Skeletal muscle satellite cell (primary cell): ENCODE data around the gene CDC40. TPM values are rescaled to one million over a fixed set of nuclear protein-coding genes. Genes with fewer than 3 reads are reported as not detected.

Experiments
- H3K27me3 ChIP-seq: 2 replicates; pipeline ENCODE4 v1.7.0; 2013; ENCODE audit warnings: low read length; ENCODE audit not compliant: control insufficient read depth, insufficient read depth
- H3K36me3 ChIP-seq: 2 replicates; pipeline ENCODE4 v1.7.0; 2013; ENCODE audit warnings: mild to moderate bottlenecking, control low read depth, low read length; ENCODE audit not compliant: insufficient read depth
- H3K4me1 ChIP-seq: 2 replicates; pipeline ENCODE4 v1.7.0; 2013; ENCODE audit warnings: low read length; ENCODE audit not compliant: control insufficient read depth, insufficient read depth
- H3K4me2 ChIP-seq: 2 replicates; pipeline ENCODE4 v1.7.0; 2013; ENCODE audit warnings: mild to moderate bottlenecking, low read length
- H3K4me3 ChIP-seq: 2 replicates; pipeline ENCODE4 v1.7.0; 2013; ENCODE audit warnings: low read length
- H3K9ac ChIP-seq: 2 replicates; pipeline ENCODE4 v1.7.0; 2013; ENCODE audit warnings: mild to moderate bottlenecking, low read depth, low read length, moderate library complexity
- H3K9me3 ChIP-seq: replicated peaks from 2 replicates; pipeline ENCODE4 v1.7.0; 2013; ENCODE audit warnings: mild to moderate bottlenecking, control low read depth, low read length
- total RNA-seq: library from RNA; depleted of rRNA; stranded (reverse); fragments of >200 nt; gene quantifications from 2 replicates; pipeline ENCODE4 v1.2.3, GENCODE V29; 2012; rRNA removed

The CDC40 gene
- 14.6 and 17.0 TPM in 2 replicates for total RNA-seq

- Histone ChIP-seq H3K27me3 (no peaks in the 10 kb centered on the region), H3K9me3 (no peaks in the 10 kb centered on the region), H3K9ac (peak within 1 kb of the TSS; percentile 96), H3K36me3 (peaks cover 5% of the 10 kb centered on the region), H3K4me2 (peak within 1 kb of the TSS; percentile 91), H3K4me1 (peaks cover 24% of the 10 kb centered on the region), H3K4me3 (peak within 1 kb of the TSS; percentile 93)
These were observed at the start of gene CDC40 for GRCh38 chr6:110180228-110181008. Gene CDC40 (plus strand): TSS chr6:110180427. CDS start chr6:110180445, 18 bp downstream.

GRCh38 chr6:110137924-110138887 lies 42.0 kb upstream of the CDC40 start:
- Histone ChIP-seq H3K27me3 (no peaks in the 10 kb centered on the region), H3K36me3 (no peaks in the 10 kb centered on the region), H3K4me2 (no peak overlapping the region), H3K4me3 (no peak overlapping the region), H3K9ac (no peak overlapping the region), H3K4me1 (no peaks in the 10 kb centered on the region), H3K9me3 (no peaks in the 10 kb centered on the region)

GRCh38 chr6:110139052-110139451 lies 41.2 kb upstream of the CDC40 start:
- H3K36me3 ChIP-seq = no peaks in the 10 kb centered on the region
- no peaks in the 10 kb centered on the region for H3K9me3 ChIP-seq
- no peaks in the 10 kb centered on the region for H3K4me1 ChIP-seq
- H3K4me2 ChIP-seq = no peak overlapping the region
- no peak overlapping the region for H3K9ac ChIP-seq
- H3K4me3 ChIP-seq = no peak overlapping the region
- no peaks in the 10 kb centered on the region for H3K27me3 ChIP-seq

GRCh38 chr6:110140650-110141049 lies 39.6 kb upstream of the CDC40 start:
- no peaks in the 10 kb centered on the region for H3K36me3 ChIP-seq
- H3K4me1 ChIP-seq = no peaks in the 10 kb centered on the region
- H3K4me2 ChIP-seq = no peak overlapping the region
- no peaks in the 10 kb centered on the region for H3K9me3 ChIP-seq
- H3K27me3 ChIP-seq = no peaks in the 10 kb centered on the region
- no peak overlapping the region for H3K9ac ChIP-seq
- H3K4me3 ChIP-seq = no peak overlapping the region

GRCh38 chr6:110147870-110148269 lies 32.4 kb upstream of the CDC40 start:
- Histone ChIP-seq H3K9me3 (no peaks in the 10 kb centered on the region), H3K4me1 (no peaks in the 10 kb centered on the region), H3K27me3 (no peaks in the 10 kb centered on the region), H3K9ac (no peak overlapping the region), H3K36me3 (no peaks in the 10 kb centered on the region), H3K4me3 (no peak overlapping the region), H3K4me2 (no peak overlapping the region)

- H3K4me3 ChIP-seq = no peak overlapping the region
- no peak overlapping the region for H3K4me2 ChIP-seq
- H3K9me3 ChIP-seq = no peaks in the 10 kb centered on the region
- H3K4me1 ChIP-seq = no peaks in the 10 kb centered on the region
- H3K36me3 ChIP-seq = no peaks in the 10 kb centered on the region
- no peaks in the 10 kb centered on the region for H3K27me3 ChIP-seq
- no peak overlapping the region for H3K9ac ChIP-seq
These were observed 21.7 kb upstream of the CDC40 start for GRCh38 chr6:110158479-110158878.

GRCh38 chr6:110170081-110170480 lies 10.1 kb upstream of the CDC40 start:
- Histone ChIP-seq H3K9me3 (no peaks in the 10 kb centered on the region), H3K4me1 (no peaks in the 10 kb centered on the region), H3K4me3 (no peak overlapping the region), H3K36me3 (no peaks in the 10 kb centered on the region), H3K9ac (no peak overlapping the region), H3K27me3 (no peaks in the 10 kb centered on the region), H3K4me2 (no peak overlapping the region)

GRCh38 chr6:110173506-110174132 lies 6.6 kb upstream of the CDC40 start:
- Histone ChIP-seq H3K4me2 (no peak overlapping the region), H3K36me3 (no peaks in the 10 kb centered on the region), H3K4me3 (no peak overlapping the region), H3K27me3 (no peaks in the 10 kb centered on the region), H3K4me1 (peaks cover 7% of the 10 kb centered on the region), H3K9ac (no peak overlapping the region), H3K9me3 (no peaks in the 10 kb centered on the region)

- Histone ChIP-seq H3K4me3 (peak overlapping the region; percentile 93), H3K4me2 (peak overlapping the region; percentile 91), H3K9me3 (no peaks in the 10 kb centered on the region), H3K9ac (peak overlapping the region; percentile 96), H3K4me1 (peaks cover 24% of the 10 kb centered on the region), H3K27me3 (no peaks in the 10 kb centered on the region), H3K36me3 (peaks cover 5% of the 10 kb centered on the region)
These were observed 1.4 kb upstream of the CDC40 start for GRCh38 chr6:110178626-110179405.

- peaks cover 5% of the 10 kb centered on the region for H3K36me3 ChIP-seq
- H3K9ac ChIP-seq = peak within 1 kb of the TSS; percentile 96
- H3K4me1 ChIP-seq = peaks cover 24% of the 10 kb centered on the region
- H3K4me3 ChIP-seq = peak within 1 kb of the TSS; percentile 93
- no peaks in the 10 kb centered on the region for H3K27me3 ChIP-seq
- peak within 1 kb of the TSS; percentile 91 for H3K4me2 ChIP-seq
- no peaks in the 10 kb centered on the region for H3K9me3 ChIP-seq
These were observed 610 bp upstream of the CDC40 start, which contains the start of gene WASF1 for GRCh38 chr6:110179406-110180227. Gene WASF1 (minus strand): TSS chr6:110179670. CDS start chr6:110127601, 52,069 bp downstream.
